H1 (cell line): ENCODE results near the gene MXD1. TPM values are rescaled to one million over a fixed set of nuclear protein-coding genes. Genes with fewer than 3 reads are reported as not detected.

Experiments used
- CTCF ChIA-PET: fragments of 300-600 bp; sonication (Branson Sonifier 250); formaldehyde crosslinking; loops from one replicate; lab custom pipeline; 2021; ENCODE audit not compliant: partially characterized antibody; lab: Charles Lee
- POLR2A ChIA-PET: fragments of 300-600 bp; sonication (Branson Sonifier 250); formaldehyde crosslinking; loops from one replicate; lab custom pipeline; 2021; ENCODE audit warnings: inconsistent platforms; ENCODE audit not compliant: partially characterized antibody; lab: Charles Lee
- DNase-seq, 2 experiments: peaks; one replicate each; pipeline versions ENCODE4 v3.0.0 to v3.0.0-alpha.2; 2010 to 2022; ENCODE audit warnings: low spot score in 2 of 2, low read depth in 1 of 2, mixed read lengths in 1 of 2
- FAIRE-seq: peaks from 2 replicates; lab custom pipeline; 2011; peaks lifted over from hg19 to GRCh38; lab: Jason Lieb, UNC
- H2AFZ ChIP-seq: 2 replicates; pipeline ENCODE4 v1.8.1; 2012; ENCODE audit warnings: low read length, inconsistent platforms
- H2AK5ac ChIP-seq: 2 replicates; pipeline ENCODE4 v1.6.1; 2013; ENCODE audit warnings: low read depth, low read length
- H2BK120ac ChIP-seq: replicated peaks from 2 replicates; pipeline ENCODE3; 2013; ENCODE audit warnings: low read depth, low read length, inconsistent platforms
- H2BK12ac ChIP-seq: 2 replicates; pipeline ENCODE4 v1.6.1; 2013; ENCODE audit warnings: low read depth, low read length
- H2BK15ac ChIP-seq: 2 replicates; pipeline ENCODE4 v1.6.1; 2013; ENCODE audit warnings: low read length
- H2BK20ac ChIP-seq: 2 replicates; pipeline ENCODE4 v1.6.1; 2013; ENCODE audit warnings: low read length
- H2BK5ac ChIP-seq: 2 replicates; pipeline ENCODE4 v1.6.1; 2013; ENCODE audit warnings: low read depth, low read length
- H3K14ac ChIP-seq: 2 replicates; pipeline ENCODE4 v1.6.1; 2013; ENCODE audit warnings: inconsistent platforms; ENCODE audit not compliant: insufficient read length
- H3K18ac ChIP-seq: 2 replicates; pipeline ENCODE4 v1.6.1; 2013; ENCODE audit warnings: low read length; ENCODE audit errors: extremely low read depth
- H3K23ac ChIP-seq: 2 replicates; pipeline ENCODE4 v1.6.1; 2013; ENCODE audit warnings: inconsistent platforms; ENCODE audit not compliant: insufficient read length
- H3K23me2 ChIP-seq: 2 replicates; pipeline ENCODE4 v1.6.1; 2013; ENCODE audit warnings: low read depth, low read length
- H3K27ac ChIP-seq: 2 replicates; pipeline ENCODE4 v1.6.1; 2011; ENCODE audit warnings: low read depth, low read length, inconsistent platforms
- H3K27me3 ChIP-seq, 4 experiments: replicated peaks in 1 of 4; 1 replicate in 1 of 4; 2 replicates in 3 of 4; pipeline versions ENCODE4 v1.6.1 to v1.8.1; 2011 to 2013; ENCODE audit warnings: low read length in 3 of 4, mild to moderate bottlenecking in 3 of 4, inconsistent platforms in 2 of 4, mixed read lengths in 2 of 4, moderate library complexity in 1 of 4; ENCODE audit not compliant: control insufficient read depth in 3 of 4, insufficient read depth in 3 of 4; ENCODE audit errors: extremely low read depth in 1 of 4
- H3K36me3 ChIP-seq, 4 experiments: 2 replicates each; pipeline versions ENCODE4 v1.6.1 to v1.8.1; 2011 to 2013; ENCODE audit warnings: mild to moderate bottlenecking in 4 of 4, low read length in 3 of 4, moderate library complexity in 2 of 4, control low read depth in 1 of 4, inconsistent platforms in 1 of 4; ENCODE audit not compliant: insufficient read depth in 4 of 4, control insufficient read depth in 2 of 4
- H3K4ac ChIP-seq: replicated peaks from 2 replicates; pipeline ENCODE3; 2013; ENCODE audit warnings: low read length, low read depth, mixed read lengths, inconsistent platforms; ENCODE audit not compliant: insufficient read length
- H3K4me1 ChIP-seq, 4 experiments: replicated peaks in 1 of 4; 1 replicate in 1 of 4; 2 replicates in 3 of 4; pipeline versions ENCODE4 v1.6.1 to v1.8.1; 2011 to 2013; ENCODE audit warnings: low read length in 3 of 4, inconsistent platforms in 2 of 4, mixed read lengths in 1 of 4; ENCODE audit not compliant: insufficient read depth in 4 of 4, control insufficient read depth in 3 of 4
- H3K4me2 ChIP-seq, 2 experiments: 2 replicates each; pipeline versions ENCODE4 v1.6.1 to v1.8.1; 2011 to 2013; ENCODE audit warnings: low read depth in 2 of 2, low read length in 2 of 2, control low read depth in 1 of 2, inconsistent platforms in 1 of 2, mild to moderate bottlenecking in 1 of 2; ENCODE audit not compliant: insufficient read depth in 1 of 2
- H3K4me3 ChIP-seq, 4 experiments: fragments of 200-600, 300-600 bp in 1 of 4; sonication (generic), shearing (Covaris generic), sonication (Bioruptor Twin) in 1 of 4; 2 replicates each; pipeline versions ENCODE4 v1.5.1 to v1.8.1; 2011 to 2016; ENCODE audit warnings: low read length in 4 of 4, low read depth in 3 of 4, control low read depth in 2 of 4, inconsistent platforms in 2 of 4, mild to moderate bottlenecking in 2 of 4, mixed read lengths in 1 of 4, moderate library complexity in 1 of 4; ENCODE audit not compliant: insufficient read depth in 2 of 4; ENCODE audit errors: extremely low read depth in 1 of 4
- H3K56ac ChIP-seq: replicated peaks from 2 replicates; pipeline ENCODE3; 2013; ENCODE audit warnings: low read depth, mild to moderate bottlenecking, mixed read lengths, low read length, inconsistent platforms; ENCODE audit not compliant: insufficient read length
- H3K79me1 ChIP-seq: 2 replicates; pipeline ENCODE4 v1.6.1; 2013; ENCODE audit warnings: low read depth, low read length, control low read depth
- H3K79me2 ChIP-seq, 2 experiments: 2 replicates each; pipeline versions ENCODE4 v1.6.1 to v1.8.1; 2012 to 2013; ENCODE audit warnings: low read length in 2 of 2, mild to moderate bottlenecking in 2 of 2, inconsistent platforms in 1 of 2; ENCODE audit not compliant: insufficient read depth in 2 of 2, control insufficient read depth in 1 of 2
- H3K9ac ChIP-seq, 4 experiments: replicated peaks in 1 of 4; 1 replicate in 1 of 4; 2 replicates in 3 of 4; pipeline versions ENCODE4 v1.6.1 to v1.8.1; 2011 to 2013; ENCODE audit warnings: low read depth in 3 of 4, low read length in 3 of 4, control low read depth in 2 of 4, mild to moderate bottlenecking in 2 of 4, moderate library complexity in 2 of 4, inconsistent platforms in 1 of 4; ENCODE audit errors: extremely low read depth in 1 of 4
- H3K9me3 ChIP-seq, 2 experiments: 2 replicates each; pipeline versions ENCODE4 v1.6.1 to v1.8.1; 2012 to 2013; ENCODE audit warnings: mild to moderate bottlenecking in 2 of 2, moderate library complexity in 2 of 2, control low read depth in 1 of 2, inconsistent platforms in 1 of 2, low read depth in 1 of 2, low read length in 1 of 2, mixed read lengths in 1 of 2; ENCODE audit not compliant: insufficient read depth in 2 of 2
- H4K20me1 ChIP-seq, 2 experiments: replicated peaks in 1 of 2; 2 replicates each; pipeline versions ENCODE3 to v1.8.1; 2011 to 2013; ENCODE audit warnings: inconsistent platforms in 2 of 2, low read length in 2 of 2, mild to moderate bottlenecking in 1 of 2; ENCODE audit not compliant: insufficient read depth in 2 of 2, control insufficient read depth in 1 of 2
- H4K5ac ChIP-seq: 2 replicates; pipeline ENCODE4 v1.6.1; 2013; ENCODE audit warnings: low read length, low read depth, mixed read lengths, inconsistent platforms; ENCODE audit not compliant: insufficient read length
- H4K8ac ChIP-seq: 2 replicates; pipeline ENCODE4 v1.8.0; 2013; ENCODE audit warnings: mild to moderate bottlenecking, moderate library complexity, low read length, inconsistent platforms; ENCODE audit not compliant: insufficient read depth; ENCODE audit errors: extremely low read depth
- H4K91ac ChIP-seq: replicated peaks from 2 replicates; pipeline ENCODE3; 2013; ENCODE audit warnings: low read length, mixed read lengths, inconsistent platforms; ENCODE audit not compliant: insufficient read length
- ATF3 ChIP-seq: IDR thresholded peaks from 2 replicates; pipeline ENCODE4 v1.6.1; 2011; ENCODE audit warnings: low read depth, mild to moderate bottlenecking, low read length; ENCODE audit not compliant: insufficient read depth
- BCL11A ChIP-seq, 2 experiments: IDR thresholded peaks; one replicate each; pipeline ENCODE4 v1.6.1; 2011; ENCODE audit warnings: low read depth in 2 of 2, low read length in 2 of 2, mild to moderate bottlenecking in 2 of 2
- CHD2 ChIP-seq: IDR thresholded peaks from 2 replicates; pipeline ENCODE4 v1.6.1; 2012; ENCODE audit warnings: low read length, improper control_type of control experiment
- KDM1A ChIP-seq: fragments of 200-600, 300-600 bp; sonication (generic); IDR thresholded peaks from 2 replicates; pipeline ENCODE4 v1.7.1; 2016; ENCODE audit warnings: mild to moderate bottlenecking, low read length, borderline replicate concordance
- SAP30 ChIP-seq: fragments of 300-600 bp; sonication (generic); IDR thresholded peaks from 2 replicates; pipeline ENCODE4 v1.7.1; 2012; ENCODE audit warnings: low read length, moderate library complexity, mild to moderate bottlenecking, inconsistent platforms; ENCODE audit not compliant: insufficient read depth, insufficient replicate concordance
- SIX5 ChIP-seq: IDR thresholded peaks from 2 replicates; pipeline ENCODE4 v1.6.1; 2011; ENCODE audit warnings: mild to moderate bottlenecking, low read depth, low read length
- SP1 ChIP-seq: IDR thresholded peaks from 2 replicates; pipeline ENCODE4 v1.6.1; 2011; ENCODE audit warnings: low read depth, low read length
- TAF1 ChIP-seq: IDR thresholded peaks from 2 replicates; pipeline ENCODE4 v1.6.1; 2011; ENCODE audit warnings: mild to moderate bottlenecking, low read depth, low read length
- TAF7 ChIP-seq: optimal IDR thresholded peaks from 2 replicates; pipeline ENCODE3; 2011; ENCODE audit warnings: low read depth, mild to moderate bottlenecking, inconsistent platforms, low read length, moderate library complexity, borderline replicate concordance
- USF2 ChIP-seq: IDR thresholded peaks from 2 replicates; pipeline ENCODE4 v1.6.1; 2011; ENCODE audit warnings: low read length, improper control_type of control experiment
- ZNF274 ChIP-seq: IDR thresholded peaks from 2 replicates; pipeline ENCODE4 v1.7.0; 2012; ENCODE audit warnings: low read length, borderline replicate concordance; ENCODE audit errors: extremely low read depth
- WGBS, 2 experiments: shearing (Covaris generic) in 1 of 2; methylation state at CpG; one replicate each; pipeline versions ENCODE4 v1.1.6 to v1.1.7; 2013 to 2015; ENCODE audit warnings: low lambda C conversion rate in 2 of 2, mixed read lengths in 2 of 2, inconsistent platforms in 1 of 2, low coverage in 1 of 2, missing lambda C conversion rate in 1 of 2; ENCODE audit not compliant: insufficient replicate concordance in 2 of 2, insufficient coverage in 1 of 2, insufficient read length in 1 of 2; ENCODE audit errors: extremely low coverage in 1 of 2, missing lambda C conversion rate in 1 of 2; 5-methylcytosine and 5-hydroxymethylcytosine counted together
- polyA plus RNA-seq, 7 experiments: library from polyadenylated mRNA; depleted of rRNA in 3 of 7; stranded (reverse) in 5 of 7; unstranded in 2 of 7; fragments of >200 nt in 5 of 7; fragments of 200-250 nt in 2 of 7; gene quantifications; 1 replicate in 5 of 7; 2 replicates in 1 of 7; 4 replicates in 1 of 7; pipeline versions ENCODE4 v1.2.1 to v1.2.3, GENCODE V29; 2011 to 2013; ENCODE audit warnings: missing spikeins in 2 of 7, mixed read lengths in 2 of 7
- total RNA-seq: library from RNA; stranded (reverse); fragmentation: NEBNext Ultra II Directional; extraction: Animal tissue kit (Norgen Biotek cat#: 25700); gene quantifications from 2 replicates; pipeline ENCODE4 v1.2.1, GENCODE V29; 2021

Gene MXD1
- total and polyA plus RNA-seq, 2 of the 8 experiments (the other 6 are each of a cell fraction or from before 2014, with no cell fraction given) = 1.6 to 2.6 TPM

- H4K20me1 ChIP-seq = peaks cover 0 to 1% of the 10 kb centered on the region in 2 experiments
- H2BK12ac ChIP-seq = no peak overlapping the region
- 85% methylated on average over 8 of the region's 8 CpGs; no CpG with 5 or more reads in 1 of the 2 experiments for WGBS, 2 experiments
- H3K4ac ChIP-seq = no peak overlapping the region
- no peak overlapping the region for H2AFZ ChIP-seq
- no peak overlapping the region for H3K14ac ChIP-seq
- no peak overlapping the region for H2BK15ac ChIP-seq
- H3K23me2 ChIP-seq = peaks cover 3% of the 10 kb centered on the region; the same call in 1 of the 2 replicates
- H3K36me3 ChIP-seq = peaks cover 7 to 52% (median 19%) of the 10 kb centered on the region in 4 experiments; a peak in 7 of 8 replicates
- H3K79me1 ChIP-seq = peaks cover 2% of the 10 kb centered on the region
- H2BK120ac ChIP-seq = no peak overlapping the region
- no peak for DNase-seq
- H3K9me3 ChIP-seq = no peaks in the 10 kb centered on the region
- no peak overlapping the region for H3K27ac ChIP-seq
- H4K91ac ChIP-seq = no peak overlapping the region
- H3K56ac ChIP-seq = no peak overlapping the region
- peak overlapping the region; percentile 66; the same call in 1 of the 2 replicates for H2BK5ac ChIP-seq
- FAIRE-seq = no peak
- H3K4me3 ChIP-seq = no peak overlapping the region
- CTCF ChIA-PET = interaction anchor here (0.5 to 2.6 kb wide), 2 partner anchors 10 to 344 kb away, joined by 3 to 7 read pairs; no protein-coding TSS in a partner anchor
- no peaks in the 10 kb centered on the region for H3K27me3 ChIP-seq
- no peak overlapping the region for H2AK5ac ChIP-seq
- H3K23ac ChIP-seq = no peak overlapping the region
- no peak overlapping the region for H2BK20ac ChIP-seq
- no peak overlapping the region for H4K8ac ChIP-seq
- H3K9ac ChIP-seq = no peak overlapping the region
- H3K4me2 ChIP-seq = no peak overlapping the region
- H3K4me1 ChIP-seq = no peaks in the 10 kb centered on the region
- no peak overlapping the region for H4K5ac ChIP-seq
- no peaks in the 10 kb centered on the region for H3K79me2 ChIP-seq
- H3K18ac ChIP-seq = no peak overlapping the region
- POLR2A ChIA-PET = interaction anchor here (1.0 to 1.8 kb wide), 3 partner anchors 9 to 171 kb away, joined by 3 to 10 read pairs (median 3); partner anchors contain the start of gene SNRNP27
- no peak for TF ChIP-seq TAF1
- no peak for TF ChIP-seq USF2
- TF ChIP-seq ATF3 = no peak
- TF ChIP-seq SP1 = no peak
- TF ChIP-seq SIX5 = no peak
- no peak for TF ChIP-seq CHD2
- no peak for TF ChIP-seq ZNF274
- no peak for TF ChIP-seq TAF7
- TF ChIP-seq SAP30 = no peak
- no peak for TF ChIP-seq KDM1A
- no peak for TF ChIP-seq BCL11A (IDR thresholded peaks at IDR 0.05; ENCODE audit: low read depth in 2 of 2, low read length in 2 of 2)
Observed at GRCh38 chr2:69902213-69902922, 12.5 kb upstream of the MXD1 start.
